Measurements from ENCODE around the gene MGAT4B. TPM values are rescaled to one million over a fixed set of nuclear protein-coding genes. Genes with fewer than 3 reads are reported as not detected.

The MGAT4B gene
- total RNA-seq, 1 experiment from 2014 or later, result 217 TPM

- Histone ChIP-seq H3K27me3 (replicated peaks; ENCODE audit: control insufficient read depth, insufficient read depth, low read length) (no peaks in the 10 kb centered on the region), H3K4me3 (ENCODE audit: low read depth, low read length) (no peak overlapping the region), H3K9me3 (no peaks in the 10 kb centered on the region), H3K4me1 (peaks cover 18% of the 10 kb centered on the region), H3K36me3 (ENCODE audit: control insufficient read depth, insufficient read depth, low read length) (no peaks in the 10 kb centered on the region)
- DNase-seq, result peak in 1 of 2 experiments; percentile 32
- Mint-ChIP-seq H3K9me3 (ENCODE audit: unreplicated experiment) (no peaks in the 10 kb centered on the region), H3K27ac (ENCODE audit: unreplicated experiment) (peak overlapping the region; percentile 8), H3K36me3 (ENCODE audit: insufficient read depth, unreplicated experiment) (peaks cover 19% of the 10 kb centered on the region), H3K4me1 (ENCODE audit: low read depth, unreplicated experiment) (peaks cover 36% of the 10 kb centered on the region), H3K27me3 (ENCODE audit: insufficient read depth, unreplicated experiment) (no peaks in the 10 kb centered on the region), H3K4me3 (ENCODE audit: unreplicated experiment) (peak overlapping the region; percentile 9)
- POLR2A ChIA-PET, result interaction anchor here (0.6 to 1.5 kb wide), 3 partner anchors 23 to 32 kb away, joined by 4 to 9 read pairs (median 5); no protein-coding TSS in a partner anchor
- TF ChIP-seq CTCF (IDR thresholded peaks at IDR 0.05; ENCODE audit: insufficient read depth in 1 of 2, low read depth in 1 of 2, low read length in 1 of 2, severe bottlenecking in 1 of 2, unreplicated experiment in 1 of 2), result no peak
- intact Hi-C loops (cut with micrococcal nuclease; ENCODE audit: unreplicated experiment), result loop anchor here (1.0 kb wide), 1 partner anchor 8 kb away; no protein-coding TSS in a partner anchor
- no TSS peak for BruUV-seq (replicated peaks)
- CTCF ChIA-PET, result interaction anchor here (0.8 to 1.0 kb wide), 2 partner anchors 8 to 51 kb away, joined by 3 to 4 read pairs; no protein-coding TSS in a partner anchor
Observed at GRCh38 chr5:179755022-179755421, 51.6 kb downstream of the MGAT4B start.

DNA sequence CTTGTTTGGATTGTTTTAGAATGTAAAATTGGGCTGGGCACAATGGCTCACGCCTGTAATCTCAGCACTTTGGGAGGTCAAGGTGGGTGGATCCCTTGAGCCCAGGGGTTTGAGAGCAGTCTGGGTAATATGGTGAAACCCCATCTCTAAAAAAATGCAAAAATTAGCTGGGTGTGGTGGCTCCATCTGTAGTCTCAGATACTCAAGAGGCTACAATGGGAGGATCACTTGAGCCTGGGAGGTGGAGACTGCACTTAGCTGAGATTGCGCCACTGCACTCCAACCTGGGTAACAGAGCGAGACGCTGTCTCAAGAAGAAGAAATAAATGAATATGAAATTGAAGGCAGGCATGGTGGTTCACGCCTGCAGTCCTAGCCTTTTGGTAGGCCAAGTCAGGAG, 52.7 kb downstream of the MGAT4B start:
- Mint-ChIP-seq H3K27ac (ENCODE audit: unreplicated experiment) (peak overlapping the region; percentile 8), H3K36me3 (ENCODE audit: insufficient read depth, unreplicated experiment) (peaks cover 21% of the 10 kb centered on the region), H3K4me1 (ENCODE audit: low read depth, unreplicated experiment) (peaks cover 28% of the 10 kb centered on the region), H3K9me3 (ENCODE audit: unreplicated experiment) (no peaks in the 10 kb centered on the region), H3K4me3 (ENCODE audit: unreplicated experiment) (no peak overlapping the region), H3K27me3 (ENCODE audit: insufficient read depth, unreplicated experiment) (no peaks in the 10 kb centered on the region)
- peak in 1 of 2 experiments; percentile 35 for DNase-seq
- Histone ChIP-seq H3K9me3 (no peaks in the 10 kb centered on the region), H3K36me3 (ENCODE audit: control insufficient read depth, insufficient read depth, low read length) (no peaks in the 10 kb centered on the region), H3K4me3 (ENCODE audit: low read depth, low read length) (no peak overlapping the region), H3K4me1 (peaks cover 18% of the 10 kb centered on the region), H3K27me3 (replicated peaks; ENCODE audit: control insufficient read depth, insufficient read depth, low read length) (no peaks in the 10 kb centered on the region)
- ChIA-PET CTCF (no interaction called here), POLR2A (interaction anchor here (1.5 kb wide), 1 partner anchor 22 kb away, joined by 5 read pairs; no protein-coding TSS in a partner anchor)
- intact Hi-C loops (cut with micrococcal nuclease; ENCODE audit: unreplicated experiment), result loop anchor here (1.0 kb wide), 1 partner anchor 22 kb away; the partner anchor contains the start of gene MAML1
- no TSS peak for BruUV-seq (replicated peaks)
- no peak for TF ChIP-seq CTCF (IDR thresholded peaks at IDR 0.05; ENCODE audit: insufficient read depth in 1 of 2, low read depth in 1 of 2, low read length in 1 of 2, severe bottlenecking in 1 of 2, unreplicated experiment in 1 of 2)

- no peaks in the 10 kb centered on the region for H3K27me3 Mint-ChIP-seq (ENCODE audit: insufficient read depth, unreplicated experiment)
- H3K4me1 Mint-ChIP-seq (ENCODE audit: low read depth, unreplicated experiment), result peaks cover 17% of the 10 kb centered on the region
- ChIA-PET CTCF (interaction anchor here (0.7 kb wide), 1 partner anchor 61 kb away, joined by 3 read pairs; no protein-coding TSS in a partner anchor), POLR2A (interaction anchor here (0.6 kb wide), 1 partner anchor 72 kb away, joined by 4 read pairs; no protein-coding TSS in a partner anchor)
- Histone ChIP-seq H3K4me1 (peaks cover 14% of the 10 kb centered on the region), H3K36me3 (ENCODE audit: control insufficient read depth, insufficient read depth, low read length) (no peaks in the 10 kb centered on the region), H3K4me3 (ENCODE audit: low read depth, low read length) (no peak overlapping the region), H3K9me3 (no peaks in the 10 kb centered on the region), H3K27me3 (replicated peaks; ENCODE audit: control insufficient read depth, insufficient read depth, low read length) (no peaks in the 10 kb centered on the region)
- intact Hi-C loops (cut with micrococcal nuclease; ENCODE audit: unreplicated experiment), result no loop called here
- H3K27ac Mint-ChIP-seq (ENCODE audit: unreplicated experiment), result no peak overlapping the region
- no peaks in the 10 kb centered on the region for H3K9me3 Mint-ChIP-seq (ENCODE audit: unreplicated experiment)
- no peak for DNase-seq
- TF ChIP-seq CTCF (IDR thresholded peaks at IDR 0.05; ENCODE audit: insufficient read depth in 1 of 2, low read depth in 1 of 2, low read length in 1 of 2, severe bottlenecking in 1 of 2, unreplicated experiment in 1 of 2), result no peak
- H3K36me3 Mint-ChIP-seq (ENCODE audit: insufficient read depth, unreplicated experiment), result peaks cover 40% of the 10 kb centered on the region
- no peak overlapping the region for H3K4me3 Mint-ChIP-seq (ENCODE audit: unreplicated experiment)
- no TSS peak for BruUV-seq (replicated peaks)
Observed at GRCh38 chr5:179749857-179750508, 56.7 kb downstream of the MGAT4B start.
